Adrenal gland (tissue), 12 donors: ENCODE data around the gene AFP. TPM values are rescaled to one million over a fixed set of nuclear protein-coding genes. Genes with fewer than 3 reads are reported as not detected.

Experiments
- DNase-seq, 7 donors: peaks; one replicate each; pipeline ENCODE4 v3.0.0-alpha.2; 2019 to 2020
- H3K27ac ChIP-seq, 5 donors: fragments of 200-600 bp; sonication (generic) in 4 of 5; 1 replicate in 3 of 5; 2 replicates in 2 of 5; pipeline versions ENCODE4 v1.5.1 to v1.8.0; 2016 to 2020; ENCODE audit warnings: mild to moderate bottlenecking in 1 of 5
- H3K27me3 ChIP-seq: fragments of 200-600 bp; 2 replicates; pipeline ENCODE4 v1.8.0; 2021
- H3K36me3 ChIP-seq, 2 donors: fragments of 200-600 bp; replicated peaks in 1 of 2; 1 replicate in 1 of 2; 2 replicates in 1 of 2; pipeline versions ENCODE4 v1.5.1 to v1.8.0; 2018 to 2022
- H3K4me1 ChIP-seq, 2 donors: fragments of 200-600 bp; replicated peaks in 1 of 2; 1 replicate in 1 of 2; 2 replicates in 1 of 2; pipeline versions ENCODE4 v1.5.1 to v1.8.0; 2018 to 2021
- H3K4me3 ChIP-seq, 4 donors: fragments of 200-600 bp; sonication (generic) in 3 of 4; one replicate each; pipeline ENCODE4 v1.5.1; 2016 to 2018
- H3K9me3 ChIP-seq, 3 donors: fragments of 200-600 bp; sonication (generic) in 1 of 3; replicated peaks in 1 of 3; 1 replicate in 2 of 3; 2 replicates in 1 of 3; pipeline versions ENCODE4 v1.5.1 to v1.8.0; 2016 to 2021
- CTCF ChIP-seq, 6 experiments: fragments of 450-650 bp in 4 of 6; fragments of 200-600 bp in 2 of 6; sonication (generic) in 1 of 6; IDR thresholded peaks; 1 replicate in 5 of 6; 2 replicates in 1 of 6; pipeline versions ENCODE4 v1.5.1 to v1.8.0; 2016 to 2021; ENCODE audit warnings: antibody characterized with exemption in 6 of 6, mild to moderate bottlenecking in 2 of 6, moderate library complexity in 1 of 6
- POLR2A ChIP-seq, 2 donors: fragments of 450-650 bp; IDR thresholded peaks; one replicate each; pipeline ENCODE4 v1.6.1; 2017; ENCODE audit warnings: antibody characterized with exemption in 2 of 2, mild to moderate bottlenecking in 2 of 2, moderate library complexity in 1 of 2
- WGBS, 4 donors: extraction: QIAGEN DNeasy Blood & Tissue Kit in 2 of 4; methylation state at CpG; one replicate each; pipeline versions ENCODE4 v1.1.5 to v1.1.7; 2013 to 2017; 5-methylcytosine and 5-hydroxymethylcytosine counted together
- intact Hi-C, 2 donors: fragments of 100-400 bp; cut with DNase I; formaldehyde crosslinking; loops; one replicate each; pipeline versions ENCODE4 v1.14.1 to v1.15.0; 2022 to 2023
- polyA plus RNA-seq, 3 donors: library from polyadenylated mRNA; stranded (reverse); fragments of 200-250 nt in 2 of 3; fragments of 350-450 nt in 1 of 3; fragmentation: Illumina TruSeq in 1 of 3; extraction: RNeasy Lipid Tissue Mini Kit (QIAGEN cat#74804) in 1 of 3; gene quantifications; one replicate each; pipeline ENCODE4 v1.2.3, GENCODE V29; 2013 to 2014
- total RNA-seq, 9 donors: library from RNA; depleted of rRNA in 4 of 9; stranded (reverse); fragments of >200 nt in 4 of 9; fragments of 120-200 nt in 1 of 9; fragmentation: NEBNext Ultra II Directional in 1 of 9; extraction: Animal tissue kit (Norgen Biotek cat#: 25700) in 1 of 9; gene quantifications; one replicate each; pipeline versions ENCODE4 v1.1.0 to v1.2.4, GENCODE V29; 2013 to 2023
- donor health status: healthy with polysubstance abuse.
- donor health status: Bipolar disorder and iron deficiency.
- donor health status: DM: yes; HTN: yes; CAD: no.
- donor health status: DM: no; HTN: no; CAD: no.
- donor health status: DM: no; HTN: no; CAD: no.
- donor health status: DM: yes; HTN: yes; CAD: no.

The AFP gene
- total and polyA plus RNA-seq, 12 donors: 0.16 to 2.3 (median 1.0) TPM; not detected in 5

- no peaks in the 10 kb centered on the region for H3K36me3 ChIP-seq
- no peak overlapping the region for H3K27ac ChIP-seq
- H3K27me3 ChIP-seq: no peaks in the 10 kb centered on the region
- DNase-seq: no peak
- H3K4me3 ChIP-seq: no peak overlapping the region
- no peaks in the 10 kb centered on the region for H3K4me1 ChIP-seq
- TF ChIP-seq CTCF (IDR thresholded peaks at IDR 0.05) (no peak), POLR2A (IDR thresholded peaks at IDR 0.05) (no peak)
- H3K9me3 ChIP-seq: no peaks in the 10 kb centered on the region
- intact Hi-C loops: no loop called here
Measured at GRCh38 chr4:73421708-73422457, 14.1 kb upstream of the AFP start.

DNA sequence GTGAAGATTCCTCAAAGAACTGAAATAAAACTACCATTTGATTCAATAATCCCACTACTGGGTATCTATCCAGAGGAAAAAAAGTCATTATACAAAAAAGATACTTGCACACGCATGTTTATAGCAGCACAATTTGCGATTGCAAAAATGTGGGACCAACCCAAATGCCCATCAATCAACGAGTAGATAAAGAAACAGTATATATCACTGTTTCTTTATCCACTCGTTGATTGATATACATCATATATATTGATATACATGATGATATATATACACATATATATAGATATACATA lies 13.6 kb upstream of the AFP start:
- no peak for TF ChIP-seq CTCF (IDR thresholded peaks at IDR 0.05)
- no peak for TF ChIP-seq POLR2A (IDR thresholded peaks at IDR 0.05)
- no peaks in the 10 kb centered on the region for H3K4me1 ChIP-seq
- H3K27me3 ChIP-seq: no peaks in the 10 kb centered on the region
- H3K36me3 ChIP-seq: no peaks in the 10 kb centered on the region
- no peak overlapping the region for H3K27ac ChIP-seq
- no peaks in the 10 kb centered on the region for H3K9me3 ChIP-seq
- intact Hi-C loops: no loop called here
- DNase-seq: no peak
- WGBS, 4 donors: 62 to 80% (median 63%) methylated on average over 4 of the region's 4 CpGs
- H3K4me3 ChIP-seq: no peak overlapping the region

GRCh38 chr4:73423184-73423583 lies 12.8 kb upstream of the AFP start:
- Histone ChIP-seq H3K36me3 (no peaks in the 10 kb centered on the region), H3K4me1 (no peaks in the 10 kb centered on the region), H3K27me3 (no peaks in the 10 kb centered on the region), H3K9me3 (no peaks in the 10 kb centered on the region), H3K4me3 (no peak overlapping the region), H3K27ac (no peak overlapping the region)
- DNase-seq: no peak
- TF ChIP-seq POLR2A (IDR thresholded peaks at IDR 0.05) (no peak), CTCF (IDR thresholded peaks at IDR 0.05) (no peak)
- intact Hi-C loops: no loop called here

GRCh38 chr4:73426666-73427065 lies 9.4 kb upstream of the AFP start:
- 50 to 74% (median 60%) methylated on average over 3 of the region's 3 CpGs for WGBS, 4 donors

More at GRCh38 chr4:73426666-73427065, 9.4 kb upstream of the AFP start:
- Histone ChIP-seq H3K9me3 (no peaks in the 10 kb centered on the region), H3K36me3 (no peaks in the 10 kb centered on the region), H3K27ac (no peak overlapping the region), H3K4me3 (no peak overlapping the region), H3K27me3 (no peaks in the 10 kb centered on the region), H3K4me1 (no peaks in the 10 kb centered on the region)
- intact Hi-C loops: no loop called here
- TF ChIP-seq CTCF (IDR thresholded peaks at IDR 0.05) (no peak), POLR2A (IDR thresholded peaks at IDR 0.05) (no peak)
- no peak for DNase-seq
